Measurements from ENCODE around the gene APLNR.
A peak's percentile ranks its signal among the peaks of the same experiment; 100 is the strongest.
"Not testable (repeated sequence)": the region's sequence is repeated elsewhere in the genome, so short reads cannot be mapped to it uniquely, and the experiment has no call there.

APLNR gene

GRCh38 chr11:57237204-57237681, at the start of gene APLNR:
Gene APLNR, minus strand, starts transcription at chr11:57237250. Its CDS starts 246 bp downstream, at chr11:57237004.
- DNase-seq, result no peak

- peak; percentile 57 for DNase-seq
These were observed 46.4 kb upstream of the APLNR start for GRCh38 chr11:57283231-57283990.

- not testable (repeated sequence) for DNase-seq
These were observed 44.5 kb upstream of the APLNR start for GRCh38 chr11:57281546-57281945.

GRCh38 chr11:57279116-57279515, 42.1 kb upstream of the APLNR start:
- DNase-seq, result peak; percentile 79

GRCh38 chr11:57278721-57279095, 41.7 kb upstream of the APLNR start:
- peak; percentile 33 for DNase-seq

GRCh38 chr11:57277845-57278720, 41.0 kb upstream of the APLNR start:
- DNase-seq, result peak; percentile 88

- DNase-seq, result no peak
These were observed 40.1 kb upstream of the APLNR start for GRCh38 chr11:57276971-57277675.

GRCh38 chr11:57276169-57276970, 39.3 kb upstream of the APLNR start:
- DNase-seq, result no peak

- DNase-seq, result no peak
These were observed 38.5 kb upstream of the APLNR start for GRCh38 chr11:57275582-57275981.

- no peak for DNase-seq
These were observed 38.0 kb upstream of the APLNR start for GRCh38 chr11:57274904-57275498.

- DNase-seq, result no peak
These were observed 36.5 kb upstream of the APLNR start for GRCh38 chr11:57273448-57274058.

- DNase-seq, result no peak
These were observed 32.5 kb upstream of the APLNR start for GRCh38 chr11:57269571-57270021.

GRCh38 chr11:57266157-57266556, 29.1 kb upstream of the APLNR start:
- no peak for DNase-seq

- DNase-seq, result no peak
These were observed 26.3 kb upstream of the APLNR start for GRCh38 chr11:57263351-57263750.

- DNase-seq, result no peak
These were observed 25.1 kb upstream of the APLNR start for GRCh38 chr11:57262157-57262556.

GRCh38 chr11:57260937-57261783, 24.1 kb upstream of the APLNR start:
- DNase-seq, result no peak

GRCh38 chr11:57256119-57256518, 19.1 kb upstream of the APLNR start:
- DNase-seq, result no peak

- DNase-seq, result no peak
These were observed 18.6 kb upstream of the APLNR start for GRCh38 chr11:57255618-57256017.

- no peak for DNase-seq
These were observed 17.6 kb upstream of the APLNR start for GRCh38 chr11:57254631-57255030.

- DNase-seq, result peak; percentile 43
These were observed 14.5 kb upstream of the APLNR start for GRCh38 chr11:57251491-57252104.

Measured in fibroblast of upper back skin (primary cell).